Lower lobe of right lung (tissue), 2 donors: ENCODE measurements around the gene CLEC19A. TPM values are rescaled to one million over a fixed set of nuclear protein-coding genes. Genes with fewer than 3 reads are reported as not detected.

Experiments
- ATAC-seq, 2 donors: fragments of 200-7000 bp; cut with Tn5 transposase; one replicate each; pipeline ENCODE4 v1.9.1; 2020 to 2022; ENCODE audit warnings: mild to moderate bottlenecking in 2 of 2, moderate library complexity in 2 of 2
- DNase-seq: peaks from one replicate; pipeline ENCODE4 v3.0.0-alpha.2; 2020
- H3K27ac ChIP-seq: fragments of 200-600 bp; one replicate; pipeline ENCODE4 v1.8.0; 2022
- H3K27me3 ChIP-seq: fragments of 200-600 bp; one replicate; pipeline ENCODE4 v1.8.0; 2022; ENCODE audit warnings: low read depth
- H3K36me3 ChIP-seq: fragments of 200-600 bp; one replicate; pipeline ENCODE4 v1.8.0; 2022; ENCODE audit warnings: mild to moderate bottlenecking
- H3K4me1 ChIP-seq: fragments of 200-600 bp; one replicate; pipeline ENCODE4 v1.8.0; 2022
- H3K4me3 ChIP-seq: fragments of 200-600 bp; one replicate; pipeline ENCODE4 v1.8.0; 2022; ENCODE audit warnings: mild to moderate bottlenecking
- H3K9me3 ChIP-seq: fragments of 200-600 bp; one replicate; pipeline ENCODE4 v1.8.0; 2022
- CTCF ChIP-seq: fragments of 200-600 bp; IDR thresholded peaks from one replicate; pipeline ENCODE4 v1.8.0; 2022; ENCODE audit warnings: antibody characterized with exemption, mild to moderate bottlenecking
- intact Hi-C: fragments of 100-400 bp; cut with DNase I; formaldehyde crosslinking; loops from one replicate; pipeline ENCODE4 v1.11.0; 2022
- total RNA-seq: library from RNA; stranded (reverse); fragmentation: NEBNext Ultra II Directional; extraction: Animal tissue kit (Norgen Biotek cat#: 25700); gene quantifications from one replicate; pipeline ENCODE4 v1.2.1, GENCODE V29; 2021
- donor health status: DM: no; HTN: yes; CAD: no; lungs with severe emphysema.

The CLEC19A gene
- total RNA-seq, 1 donor from 2014 or later = not detected

- intact Hi-C loops = no loop called here
Measured at GRCh38 chr16:19295393-19295792, 9.9 kb downstream of the CLEC19A start.

GRCh38 chr16:19297454-19297853, 11.9 kb downstream of the CLEC19A start:
- Histone ChIP-seq H3K36me3 (no peaks in the 10 kb centered on the region), H3K27me3 (no peaks in the 10 kb centered on the region), H3K9me3 (no peaks in the 10 kb centered on the region), H3K27ac (no peak overlapping the region), H3K4me3 (no peak overlapping the region), H3K4me1 (peaks cover 4% of the 10 kb centered on the region)
- intact Hi-C loops = no loop called here
- TF ChIP-seq CTCF = no peak
- DNase-seq (no peak), ATAC-seq (no peak)

More at GRCh38 chr16:19295393-19295792, 9.9 kb downstream of the CLEC19A start:
- Histone ChIP-seq H3K9me3 (no peaks in the 10 kb centered on the region), H3K4me1 (peaks cover 4% of the 10 kb centered on the region), H3K4me3 (no peak overlapping the region), H3K27ac (no peak overlapping the region), H3K27me3 (no peaks in the 10 kb centered on the region), H3K36me3 (no peaks in the 10 kb centered on the region)
- no peak for DNase-seq
- no peak for ATAC-seq
- TF ChIP-seq CTCF = no peak

- intact Hi-C loops = no loop called here
Measured at GRCh38 chr16:19299565-19299964, 14.0 kb downstream of the CLEC19A start.

GRCh38 chr16:19301931-19302330, 16.4 kb downstream of the CLEC19A start:
- intact Hi-C loops = no loop called here
- Histone ChIP-seq H3K36me3 (no peaks in the 10 kb centered on the region), H3K27ac (no peak overlapping the region), H3K4me3 (no peak overlapping the region), H3K27me3 (no peaks in the 10 kb centered on the region), H3K9me3 (no peaks in the 10 kb centered on the region), H3K4me1 (no peaks in the 10 kb centered on the region)
- no peak for TF ChIP-seq CTCF
- no peak for ATAC-seq
- no peak for DNase-seq

More at GRCh38 chr16:19299565-19299964, 14.0 kb downstream of the CLEC19A start:
- ATAC-seq (no peak), DNase-seq (no peak)
- Histone ChIP-seq H3K9me3 (no peaks in the 10 kb centered on the region), H3K4me1 (peaks cover 4% of the 10 kb centered on the region), H3K27me3 (no peaks in the 10 kb centered on the region), H3K36me3 (no peaks in the 10 kb centered on the region), H3K4me3 (no peak overlapping the region), H3K27ac (no peak overlapping the region)
- no peak for TF ChIP-seq CTCF

GRCh38 chr16:19304750-19305149, 19.2 kb downstream of the CLEC19A start:
- Histone ChIP-seq H3K9me3 (no peaks in the 10 kb centered on the region), H3K36me3 (no peaks in the 10 kb centered on the region), H3K4me3 (no peak overlapping the region), H3K27me3 (no peaks in the 10 kb centered on the region), H3K4me1 (no peaks in the 10 kb centered on the region), H3K27ac (no peak overlapping the region)
- TF ChIP-seq CTCF = no peak
- DNase-seq (no peak), ATAC-seq (peak in 1 of 2 donors; percentile 60)
- intact Hi-C loops = no loop called here

- Histone ChIP-seq H3K36me3 (no peaks in the 10 kb centered on the region), H3K4me1 (no peaks in the 10 kb centered on the region), H3K9me3 (no peaks in the 10 kb centered on the region), H3K27me3 (no peaks in the 10 kb centered on the region), H3K4me3 (no peak overlapping the region), H3K27ac (no peak overlapping the region)
- intact Hi-C loops = no loop called here
- no peak for DNase-seq
- no peak for TF ChIP-seq CTCF
- ATAC-seq = no peak
Measured at GRCh38 chr16:19305443-19305842, 19.9 kb downstream of the CLEC19A start.
